Naive thymus-derived CD4-positive, alpha-beta T cell (primary cell): Measurements from ENCODE around the gene TNIK. TPM values are rescaled to one million over a fixed set of nuclear protein-coding genes. Genes with fewer than 3 reads are reported as not detected.
A peak's percentile ranks its signal among the peaks of the same experiment; 100 is the strongest.

Experiments used
- ATAC-seq: fragments of 150-1000 bp; cut with Tn5 transposase; 2 replicates; pipeline ENCODE4 v1.10.0; 2021; ENCODE audit warnings: mild to moderate bottlenecking, moderate library complexity
- CTCF ChIA-PET: fragments of 350-600 bp; sonication (Branson Sonifier 250); formaldehyde crosslinking; loops from one replicate; lab custom pipeline; 2021; ENCODE audit warnings: antibody characterized with exemption; lab: Charles Lee
- POLR2A ChIA-PET: fragments of 350-600 bp; sonication (Branson Sonifier 250); formaldehyde crosslinking; loops from one replicate; lab custom pipeline; 2021; ENCODE audit warnings: antibody characterized with exemption, inconsistent platforms; lab: Charles Lee
- DNase-seq, 9 donors: peaks; one replicate each; pipeline versions ENCODE4 v3.0.0 to v3.0.0-alpha.2; 2020 to 2022; ENCODE audit warnings: mixed read lengths in 1 of 9
- H3K27ac ChIP-seq: one replicate; pipeline ENCODE4 v1.7.0; 2013; ENCODE audit warnings: mild to moderate bottlenecking, low read depth, low read length, moderate library complexity
- H3K27me3 ChIP-seq, 2 donors: one replicate each; pipeline ENCODE4 v1.7.0; 2013; ENCODE audit warnings: low read length in 2 of 2, mild to moderate bottlenecking in 2 of 2, moderate library complexity in 2 of 2; ENCODE audit not compliant: control insufficient read depth in 2 of 2, insufficient read depth in 2 of 2
- H3K36me3 ChIP-seq, 3 experiments: 1 replicate in 2 of 3; 2 replicates in 1 of 3; pipeline ENCODE4 v1.7.0; 2013; ENCODE audit warnings: low read length in 3 of 3, mild to moderate bottlenecking in 3 of 3, moderate library complexity in 1 of 3; ENCODE audit not compliant: insufficient read depth in 3 of 3, control insufficient read depth in 2 of 3
- H3K4me1 ChIP-seq, 2 donors: one replicate each; pipeline ENCODE4 v1.7.0; 2013; ENCODE audit warnings: low read length in 2 of 2, mild to moderate bottlenecking in 2 of 2, moderate library complexity in 1 of 2; ENCODE audit not compliant: control insufficient read depth in 2 of 2, insufficient read depth in 2 of 2
- H3K4me3 ChIP-seq: 2 replicates; pipeline ENCODE4 v1.7.0; 2013; ENCODE audit warnings: mild to moderate bottlenecking, low read length
- H3K9me3 ChIP-seq, 3 experiments: 1 replicate in 2 of 3; 2 replicates in 1 of 3; pipeline ENCODE4 v1.7.0; 2013; ENCODE audit warnings: low read length in 3 of 3; ENCODE audit not compliant: control insufficient read depth in 2 of 3
- H3K27ac Mint-ChIP-seq, 9 donors: one replicate each; pipeline ENCODE4 v1.8.0; 2020 to 2022; ENCODE audit warnings: mixed read lengths in 9 of 9, mild to moderate bottlenecking in 8 of 9, moderate library complexity in 5 of 9, inconsistent platforms in 2 of 9
- H3K27me3 Mint-ChIP-seq, 5 donors: one replicate each; pipeline ENCODE4 v1.8.0; 2021 to 2022; ENCODE audit warnings: mixed read lengths in 5 of 5, mild to moderate bottlenecking in 1 of 5
- H3K36me3 Mint-ChIP-seq, 5 donors: one replicate each; pipeline ENCODE4 v1.8.0; 2020 to 2022; ENCODE audit warnings: mixed read lengths in 5 of 5, mild to moderate bottlenecking in 3 of 5, inconsistent platforms in 1 of 5
- H3K4me1 Mint-ChIP-seq, 7 donors: one replicate each; pipeline ENCODE4 v1.8.0; 2020 to 2022; ENCODE audit warnings: mixed read lengths in 7 of 7, mild to moderate bottlenecking in 3 of 7, inconsistent platforms in 1 of 7
- H3K4me3 Mint-ChIP-seq, 10 donors: one replicate each; pipeline ENCODE4 v1.8.0; 2020 to 2022; ENCODE audit warnings: mild to moderate bottlenecking in 10 of 10, mixed read lengths in 10 of 10, moderate library complexity in 6 of 10, inconsistent platforms in 2 of 10
- H3K9me3 Mint-ChIP-seq, 11 donors: one replicate each; pipeline ENCODE4 v1.8.0; 2020 to 2022; ENCODE audit warnings: mixed read lengths in 11 of 11, mild to moderate bottlenecking in 4 of 11, inconsistent platforms in 1 of 11, moderate library complexity in 1 of 11
- intact Hi-C, 2 donors: fragments of 100-400 bp; cut with micrococcal nuclease; formaldehyde crosslinking; loops; one replicate each; pipeline ENCODE4 v1.15.1; 2023
- polyA plus RNA-seq, 2 donors: library from polyadenylated mRNA; unstranded; fragments of 300-500 nt; fragmentation: Illumina TruSeq; gene quantifications; one replicate each; pipeline ENCODE4 v1.2.3, GENCODE V29; 2021
- total RNA-seq, 6 experiments: library from RNA in 5 of 6; stranded (reverse) in 5 of 6; gene quantifications; 1 replicate in 5 of 6; 2 replicates in 1 of 6; pipeline ENCODE4 v1.2.3 and lab custom pipeline; 2021 to 2026

Gene TNIK
- total and polyA plus RNA-seq, 7 experiments from 2014 or later: 20.2 to 74.9 (median 66.3) TPM

- no peaks in the 10 kb centered on the region for H3K27me3 Mint-ChIP-seq
- H3K27ac Mint-ChIP-seq: peak overlapping the region in 8 of 9 donors; percentile 56 to 89 (median 68)
- Histone ChIP-seq H3K27ac (no peak overlapping the region), H3K4me3 (no peak overlapping the region), H3K4me1 (peaks cover 7 to 8% of the 10 kb centered on the region in 2 donors), H3K36me3 (no peaks in the 10 kb centered on the region), H3K27me3 (no peaks in the 10 kb centered on the region), H3K9me3 (no peaks in the 10 kb centered on the region)
- DNase-seq (no peak), ATAC-seq (no peak)
- no peak overlapping the region for H3K4me3 Mint-ChIP-seq
- ChIA-PET POLR2A (interaction anchor here (0.6 to 2.0 kb wide), 4 partner anchors 44 to 179 kb away, joined by 3 to 6 read pairs (median 3); no protein-coding TSS in a partner anchor), CTCF (no interaction called here)
- intact Hi-C loops: loop anchor here in 1 of 2 donors (1.0 to 5.0 kb wide), 2 partner anchors 10 to 36 kb away; no protein-coding TSS in a partner anchor
- peaks cover 0 to 1% (median 0%) of the 10 kb centered on the region in 11 donors for H3K9me3 Mint-ChIP-seq
- peaks cover 28 to 83% (median 75%) of the 10 kb centered on the region in 7 donors for H3K4me1 Mint-ChIP-seq
- peaks cover 0 to 16% (median 4%) of the 10 kb centered on the region in 5 donors for H3K36me3 Mint-ChIP-seq
Measured at GRCh38 chr3:171313702-171314101, 146.5 kb downstream of the TNIK start.

DNA sequence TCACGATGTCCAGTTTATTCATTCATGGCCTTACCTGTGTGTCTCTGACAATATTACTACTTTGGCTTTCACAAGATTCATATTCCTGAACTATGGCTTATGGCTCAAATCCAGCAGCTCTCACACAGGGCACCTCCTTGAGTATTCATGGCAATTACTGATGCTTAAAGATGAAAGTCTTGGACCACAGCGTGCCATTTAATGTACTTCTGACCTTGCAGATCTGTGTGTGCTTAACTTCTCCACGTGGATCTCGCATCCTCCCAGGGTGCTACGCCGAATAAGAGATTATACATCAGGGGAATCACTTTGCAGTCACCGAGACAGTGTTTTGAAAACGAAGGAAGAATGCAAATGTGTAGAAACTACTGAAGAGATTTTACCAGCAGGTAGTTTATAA, 147.5 kb downstream of the TNIK start:
- Mint-ChIP-seq H3K27ac (peak overlapping the region in 7 of 9 donors; percentile 39 to 77 (median 58)), H3K9me3 (peaks cover 0 to 5% (median 0%) of the 10 kb centered on the region in 11 donors), H3K27me3 (no peaks in the 10 kb centered on the region), H3K4me1 (peaks cover 28 to 90% (median 83%) of the 10 kb centered on the region in 7 donors), H3K36me3 (peaks cover 0 to 21% (median 7%) of the 10 kb centered on the region in 5 donors), H3K4me3 (peak overlapping the region in 3 of 10 donors; percentile 39 to 56 (median 45))
- peaks cover 6 to 8% of the 10 kb centered on the region in 2 donors for H3K4me1 ChIP-seq
- no peak overlapping the region for H3K27ac ChIP-seq
- H3K4me3 ChIP-seq: no peak overlapping the region
- ChIA-PET POLR2A (interaction anchor here (1.1 to 2.0 kb wide), 2 partner anchors 43 to 57 kb away, joined by 3 to 6 read pairs; no protein-coding TSS in a partner anchor), CTCF (interaction anchor here (3.6 kb wide), 1 partner anchor 16 kb away, joined by 10 read pairs; no protein-coding TSS in a partner anchor)
- no peak for ATAC-seq
- no peak for DNase-seq
- no peaks in the 10 kb centered on the region for H3K9me3 ChIP-seq
- no peaks in the 10 kb centered on the region for H3K36me3 ChIP-seq
- H3K27me3 ChIP-seq: no peaks in the 10 kb centered on the region
- intact Hi-C loops: loop anchor here in 1 of 2 donors (5.0 kb wide), 1 partner anchor 35 kb away; no protein-coding TSS in a partner anchor

DNA sequence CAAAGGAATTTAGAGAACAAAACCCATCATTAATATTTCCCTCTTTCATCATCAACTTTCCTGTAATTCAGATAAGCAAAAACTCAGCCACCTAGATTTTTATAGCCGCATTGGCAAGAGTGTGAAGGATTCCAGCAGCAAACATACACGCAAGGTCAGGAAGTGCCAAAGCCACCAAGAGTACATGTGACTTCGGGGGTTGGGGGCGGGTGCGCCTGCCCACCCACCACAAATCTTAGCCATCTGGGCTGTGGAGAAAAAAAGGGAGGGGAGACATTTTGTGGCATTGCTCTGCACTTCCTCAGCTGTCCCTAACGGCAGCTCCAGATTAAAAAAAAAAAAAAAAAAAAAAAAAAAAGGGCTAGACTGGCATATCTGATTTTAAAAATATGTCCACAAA, 148.4 kb downstream of the TNIK start:
- Histone ChIP-seq H3K27ac (no peak overlapping the region), H3K36me3 (no peaks in the 10 kb centered on the region), H3K4me3 (no peak overlapping the region), H3K9me3 (no peaks in the 10 kb centered on the region), H3K4me1 (peaks cover 0 to 8% of the 10 kb centered on the region in 2 donors), H3K27me3 (no peaks in the 10 kb centered on the region)
- peaks cover 28 to 93% (median 88%) of the 10 kb centered on the region in 7 donors for H3K4me1 Mint-ChIP-seq
- DNase-seq: peak in 2 of 9 donors; percentile 5 to 13
- peaks cover 0 to 21% (median 7%) of the 10 kb centered on the region in 5 donors for H3K36me3 Mint-ChIP-seq
- POLR2A ChIA-PET: interaction anchor here (2.0 kb wide), 1 partner anchor 42 kb away, joined by 6 read pairs; no protein-coding TSS in a partner anchor
- H3K9me3 Mint-ChIP-seq: peaks cover 0 to 5% (median 0%) of the 10 kb centered on the region in 11 donors
- CTCF ChIA-PET: interaction anchor here (3.6 kb wide), 1 partner anchor 17 kb away, joined by 10 read pairs; no protein-coding TSS in a partner anchor
- intact Hi-C loops: loop anchor here in 1 of 2 donors (2.0 to 5.0 kb wide), 2 partner anchors 15 to 34 kb away; no protein-coding TSS in a partner anchor
- H3K27ac Mint-ChIP-seq: peak overlapping the region in 8 of 9 donors; percentile 57 to 82 (median 76)
- no peaks in the 10 kb centered on the region for H3K27me3 Mint-ChIP-seq
- peak; percentile 29 for ATAC-seq
- H3K4me3 Mint-ChIP-seq: peak overlapping the region in 9 of 10 donors; percentile 4 to 73 (median 41)

GRCh38 chr3:171309906-171310359, 150.3 kb downstream of the TNIK start:
- Histone ChIP-seq H3K36me3 (no peaks in the 10 kb centered on the region), H3K9me3 (no peaks in the 10 kb centered on the region), H3K27ac (no peak overlapping the region), H3K27me3 (no peaks in the 10 kb centered on the region), H3K4me3 (no peak overlapping the region), H3K4me1 (peaks cover 0 to 8% of the 10 kb centered on the region in 2 donors)
- Mint-ChIP-seq H3K36me3 (peaks cover 0 to 28% (median 7%) of the 10 kb centered on the region in 5 donors), H3K9me3 (peaks cover 0 to 8% (median 0%) of the 10 kb centered on the region in 11 donors), H3K4me3 (peak overlapping the region in 1 of 10 donors; percentile 73), H3K4me1 (peaks cover 35 to 96% (median 88%) of the 10 kb centered on the region in 7 donors), H3K27me3 (no peaks in the 10 kb centered on the region), H3K27ac (peak overlapping the region in 5 of 9 donors; percentile 4 to 75 (median 45))
- DNase-seq (no peak), ATAC-seq (no peak)
- POLR2A ChIA-PET: interaction anchor here (1.3 to 1.4 kb wide), 3 partner anchors 12 to 27 kb away, joined by 3 to 8 read pairs (median 4); no protein-coding TSS in a partner anchor
- CTCF ChIA-PET: interaction anchor here (0.6 to 3.6 kb wide), 4 partner anchors 19 to 197 kb away, joined by 3 to 10 read pairs (median 4); no protein-coding TSS in a partner anchor
- intact Hi-C loops: loop anchor here in 1 of 2 donors (1.0 to 5.0 kb wide), 3 partner anchors 8 to 33 kb away; no protein-coding TSS in a partner anchor

DNA sequence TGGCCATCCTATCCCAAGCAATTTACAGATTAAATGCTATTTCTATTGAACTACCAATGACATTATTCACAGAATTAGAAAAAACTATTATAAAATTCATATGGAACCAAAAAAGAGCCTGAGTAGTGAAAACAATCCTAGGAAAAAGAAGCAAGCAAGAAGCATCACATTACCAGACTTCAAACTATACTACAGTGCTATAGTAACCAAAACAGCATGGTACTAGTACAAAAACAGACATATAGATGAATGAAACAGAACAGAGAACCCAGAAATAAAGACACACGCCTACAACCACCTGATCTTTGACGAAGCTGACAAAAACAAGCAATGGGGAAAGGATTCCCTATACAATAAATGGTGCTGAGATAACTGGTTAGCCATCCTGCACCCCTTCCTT, 152.2 kb downstream of the TNIK start:
- ChIA-PET CTCF (interaction anchor here (0.6 kb wide), 1 partner anchor 969 kb away, joined by 3 read pairs; no protein-coding TSS in a partner anchor), POLR2A (no interaction called here)
- DNase-seq (no peak), ATAC-seq (no peak)
- no peak overlapping the region for H3K4me3 ChIP-seq
- no peaks in the 10 kb centered on the region for H3K9me3 ChIP-seq
- peak overlapping the region in 3 of 9 donors; percentile 25 to 87 (median 39) for H3K27ac Mint-ChIP-seq
- peaks cover 0 to 8% of the 10 kb centered on the region in 2 donors for H3K4me1 ChIP-seq
- H3K9me3 Mint-ChIP-seq: peaks cover 0 to 15% (median 1%) of the 10 kb centered on the region in 11 donors
- intact Hi-C loops: no loop called here
- no peaks in the 10 kb centered on the region for H3K27me3 Mint-ChIP-seq
- no peaks in the 10 kb centered on the region for H3K27me3 ChIP-seq
- H3K36me3 ChIP-seq: no peaks in the 10 kb centered on the region
- H3K36me3 Mint-ChIP-seq: peaks cover 6 to 36% (median 13%) of the 10 kb centered on the region in 5 donors
- no peak overlapping the region for H3K27ac ChIP-seq
- peak overlapping the region in 4 of 10 donors; percentile 7 to 28 (median 13) for H3K4me3 Mint-ChIP-seq
- peaks cover 35 to 91% (median 82%) of the 10 kb centered on the region in 7 donors for H3K4me1 Mint-ChIP-seq

- ChIA-PET POLR2A (no interaction called here), CTCF (no interaction called here)
- no peaks in the 10 kb centered on the region for H3K27me3 ChIP-seq
- H3K4me1 ChIP-seq: peaks cover 0 to 8% of the 10 kb centered on the region in 2 donors
- no peak overlapping the region for H3K4me3 Mint-ChIP-seq
- no peaks in the 10 kb centered on the region for H3K36me3 ChIP-seq
- intact Hi-C loops: no loop called here
- no peak for ATAC-seq
- H3K36me3 Mint-ChIP-seq: peaks cover 6 to 33% (median 13%) of the 10 kb centered on the region in 5 donors
- H3K9me3 Mint-ChIP-seq: peaks cover 0 to 15% (median 1%) of the 10 kb centered on the region in 11 donors
- H3K27ac ChIP-seq: no peak overlapping the region
- peak overlapping the region in 1 of 9 donors; percentile 12 for H3K27ac Mint-ChIP-seq
- no peaks in the 10 kb centered on the region for H3K9me3 ChIP-seq
- no peaks in the 10 kb centered on the region for H3K27me3 Mint-ChIP-seq
- peaks cover 28 to 91% (median 81%) of the 10 kb centered on the region in 7 donors for H3K4me1 Mint-ChIP-seq
- H3K4me3 ChIP-seq: no peak overlapping the region
- DNase-seq: no peak
Measured at GRCh38 chr3:171307046-171307585, 153.1 kb downstream of the TNIK start.
